K562 (cell line): ENCODE results near the gene MRNIP. TPM values are rescaled to one million over a fixed set of nuclear protein-coding genes. Genes with fewer than 3 reads are reported as not detected.

ENCODE experiments used
- BCOR ChIP-seq: fragments of 450-650 bp; IDR thresholded peaks from 2 replicates; pipeline ENCODE4 v1.6.1; 2016
- BRCA1 ChIP-seq, 2 experiments: fragments of 450-650 bp in 1 of 2; sonication (generic) in 1 of 2; formaldehyde crosslinking in 1 of 2; IDR thresholded peaks; 2 replicates each; pipeline versions ENCODE4 v1.5.0 to v1.6.1; 2017 to 2020; ENCODE audit warnings: mild to moderate bottlenecking in 1 of 2, missing genetic modification reagents in 1 of 2
- BRD9 ChIP-seq: fragments of 450-650 bp; IDR thresholded peaks from 2 replicates; pipeline ENCODE4 v1.6.1; 2018; ENCODE audit warnings: low read depth; ENCODE audit not compliant: partially characterized antibody
- CEBPG ChIP-seq, 3 experiments: fragments of 200-800 bp in 1 of 3; sonication (Bioruptor generic) in 1 of 3; sonication (generic) in 1 of 3; formaldehyde crosslinking in 1 of 3; IDR thresholded peaks in 2 of 3; conservative IDR thresholded peaks in 1 of 3; 2 replicates each; pipeline versions ENCODE4 v1.6.1 to v1.8.0; 2016 to 2022; ENCODE audit warnings: missing compliant biosample characterization in 2 of 3, missing genetic modification characterization in 2 of 3, mild to moderate bottlenecking in 1 of 3, missing genetic modification reagents in 1 of 3
- CTCF ChIP-seq, 3 experiments: IDR thresholded peaks in 2 of 3; conservative IDR thresholded peaks in 1 of 3; 2 replicates each; pipeline ENCODE4 v1.5.1; 2011 to 2012; ENCODE audit warnings: low read length in 3 of 3, mild to moderate bottlenecking in 3 of 3, control low read depth in 2 of 3, improper control_type of control experiment in 1 of 3, inconsistent platforms in 1 of 3, low read depth in 1 of 3, mixed read lengths in 1 of 3, moderate library complexity in 1 of 3; ENCODE audit not compliant: insufficient read depth in 2 of 3
- MEF2D ChIP-seq: conservative IDR thresholded peaks from 2 replicates; pipeline ENCODE4 v1.6.1; 2016; ENCODE audit warnings: low read depth, missing genetic modification characterization, missing compliant biosample characterization
- POLR2H ChIP-seq: IDR thresholded peaks from 2 replicates; pipeline ENCODE4 v1.6.1; 2016; ENCODE audit warnings: missing genetic modification characterization, low read depth, mild to moderate bottlenecking, control low read depth, missing compliant biosample characterization, moderate library complexity
- RBM39 ChIP-seq: fragments of 200-400 bp; formaldehyde crosslinking; optimal IDR thresholded peaks from 2 replicates; pipeline ENCODE3; 2018; ENCODE audit warnings: low read depth, low read length
- SAFB2 ChIP-seq: fragments of 200-400 bp; formaldehyde crosslinking; IDR thresholded peaks from 2 replicates; pipeline ENCODE4 v1.6.1; 2018; ENCODE audit warnings: borderline replicate concordance, low read length, low read depth, moderate library complexity; ENCODE audit not compliant: severe bottlenecking
- SRSF1 ChIP-seq: fragments of 200-400 bp; formaldehyde crosslinking; IDR thresholded peaks from 2 replicates; pipeline ENCODE4 v1.6.1; 2017; ENCODE audit warnings: mild to moderate bottlenecking, low read depth, low read length, moderate library complexity
- TAF1 ChIP-seq: IDR thresholded peaks from 2 replicates; pipeline ENCODE4 v1.6.1; 2011; ENCODE audit warnings: mild to moderate bottlenecking, low read length, moderate library complexity; ENCODE audit not compliant: insufficient read depth, control insufficient read depth, severe bottlenecking; ENCODE audit errors: extremely low read depth
- TEAD1 ChIP-seq, 2 experiments: fragments of 450-650 bp in 1 of 2; sonication (generic) in 1 of 2; formaldehyde crosslinking; IDR thresholded peaks; 2 replicates each; pipeline versions ENCODE4 v1.4.0 to v1.8.0; 2020 to 2022; ENCODE audit warnings: mild to moderate bottlenecking in 2 of 2, missing genetic modification reagents in 1 of 2
- TRIM24 ChIP-seq, 2 experiments: fragments of 450-650 bp; IDR thresholded peaks; 2 replicates each; pipeline ENCODE4 v1.6.1; 2016
- ZBTB7A ChIP-seq: IDR thresholded peaks from 2 replicates; pipeline ENCODE4 v1.6.1; 2011; ENCODE audit warnings: low read depth, mild to moderate bottlenecking, low read length, moderate library complexity, borderline replicate concordance; ENCODE audit not compliant: control insufficient read depth
- ZEB2 ChIP-seq: fragments of 450-650 bp; IDR thresholded peaks from 2 replicates; pipeline ENCODE4 v1.6.1; 2016
- ZNF24 ChIP-seq: fragments of 450-650 bp; IDR thresholded peaks from 2 replicates; pipeline ENCODE4 v1.6.1; 2016
- ZNF695 ChIP-seq: fragments of 450-650 bp; formaldehyde crosslinking; IDR thresholded peaks from 2 replicates; pipeline ENCODE4 v1.4.0; 2020; ENCODE audit warnings: mild to moderate bottlenecking, moderate library complexity
- ZNF780A ChIP-seq: fragments of 250-450 bp; sonication (Bioruptor Pico); IDR thresholded peaks from 2 replicates; pipeline ENCODE4 v1.5.0; 2021; ENCODE audit warnings: mild to moderate bottlenecking
- ZSCAN32 ChIP-seq: fragments of 450-650 bp; formaldehyde crosslinking; IDR thresholded peaks from 2 replicates; pipeline ENCODE4 v1.4.0; 2020; ENCODE audit warnings: mild to moderate bottlenecking, moderate library complexity
- polyA plus RNA-seq, 8 experiments: library from polyadenylated mRNA; depleted of rRNA in 4 of 8; stranded (reverse) in 5 of 8; unstranded in 3 of 8; fragments of >200 nt; fragmentation: Nextera tagmentation in 2 of 8; fragmentation: Illumina TruSeq in 1 of 8; extraction: Ambion mirVana in 2 of 8; extraction: Trizol in 1 of 8; gene quantifications; 2 replicates each; pipeline versions ENCODE4 v1.2.1 to v1.2.3, GENCODE V29; 2011 to 2014; ENCODE audit warnings: inconsistent platforms in 1 of 8, missing spikeins in 1 of 8
- total RNA-seq, 7 experiments: library from RNA; depleted of rRNA in 6 of 7; stranded (reverse); fragments of >200 nt in 6 of 7; fragmentation: Illumina TruSeq in 2 of 7; extraction: Trizol in 2 of 7; gene quantifications; 2 replicates each; pipeline versions ENCODE4 v1.2.1 to v1.2.3, GENCODE V29; 2011 to 2021; ENCODE audit warnings: low replicate concordance in 1 of 7
- TF ChIP-seq, protein P1 (sequence below): fragments of 250-450 bp; sonication (Bioruptor Pico); IDR thresholded peaks from 2 replicates; pipeline ENCODE4 v1.5.1; 2021; ENCODE audit warnings: mild to moderate bottlenecking
- TF ChIP-seq, protein P2 (sequence below), 2 experiments: IDR thresholded peaks; 2 replicates each; pipeline ENCODE4 v1.6.1; 2011; ENCODE audit warnings: borderline replicate concordance in 1 of 2, control low read depth in 1 of 2, low read depth in 1 of 2, low read length in 1 of 2, mild to moderate bottlenecking in 1 of 2, mixed read lengths in 1 of 2, moderate library complexity in 1 of 2; ENCODE audit not compliant: insufficient read depth in 1 of 2, insufficient read length in 1 of 2, poor library complexity in 1 of 2, severe bottlenecking in 1 of 2; ENCODE audit errors: extremely low read depth in 1 of 2

Gene MRNIP
- total and polyA plus RNA-seq, 9 of the 15 experiments (the other 6 are each of a cell fraction or from before 2014, with no cell fraction given): 3.6 to 39.0 (median 16.8) TPM

DNA sequence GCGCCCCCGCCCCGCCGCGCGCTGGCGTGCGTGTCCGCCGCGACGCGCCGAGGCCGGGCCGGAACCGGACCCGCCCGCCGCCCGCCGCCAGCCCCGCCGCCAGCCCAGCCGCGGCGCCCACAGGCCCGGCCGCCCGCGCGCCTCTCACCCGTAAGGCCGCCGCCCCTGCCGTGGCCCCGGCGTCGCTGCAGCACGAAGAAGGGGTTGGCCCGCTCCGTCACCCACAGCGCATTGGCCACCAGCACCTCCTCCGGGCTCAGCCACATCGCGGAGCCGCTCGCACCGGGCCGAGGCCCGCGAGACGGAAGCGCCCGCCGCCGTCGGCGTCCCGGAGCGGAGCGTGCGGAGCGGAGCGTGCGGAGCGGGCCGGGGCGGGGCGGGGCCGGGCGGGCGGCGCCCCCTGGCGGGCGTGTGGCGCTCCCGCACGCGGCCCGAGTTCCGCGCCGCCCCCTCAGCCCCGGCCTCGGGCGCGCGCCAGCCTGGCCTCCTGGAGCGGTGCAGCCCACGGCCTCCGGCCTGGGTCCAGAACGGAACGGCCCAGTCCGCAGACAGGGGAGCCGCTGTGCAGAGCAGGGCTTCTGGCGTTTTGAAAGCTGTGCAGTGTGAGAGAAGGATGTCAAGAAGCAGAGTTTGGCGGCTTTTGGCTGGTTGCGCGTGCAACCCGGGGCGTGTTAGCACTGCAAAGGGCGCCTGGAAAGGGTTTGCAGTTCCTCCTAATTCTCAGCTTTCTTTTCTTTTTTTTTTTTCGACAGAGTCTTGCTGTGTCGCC, 49.1 kb upstream of the MRNIP start, which contains the start of gene TBC1D9B (continued):
- TF ChIP-seq POLR2H (tag) (no peak), RBM39 (no peak), SAFB2 (no peak), SRSF1 (no peak), ZEB2 (no peak), BRCA1 (IDR thresholded peaks at IDR 0.05) (no peak), BRCA1 (CRISPR knock-in tag; IDR thresholded peaks at IDR 0.05) (no peak), TAF1 (peak; percentile 56), ZNF695 (CRISPR knock-in tag) (no peak), BRD9 (no peak), ZSCAN32 (CRISPR knock-in tag) (no peak), ZNF780A (CRISPR knock-in tag) (no peak), CEBPG (CRISPR knock-in tag; IDR thresholded peaks at IDR 0.05) (no peak), CEBPG (tag; conservative IDR thresholded peaks at IDR 0.05 in 1 of 2, IDR thresholded peaks at IDR 0.05 in 1 of 2) (peak in 1 of 2 experiments; percentile 18; a peak in 1 of 4 replicates), CTCF (IDR thresholded peaks at IDR 0.05 in 2 of 3, conservative IDR thresholded peaks at IDR 0.05 in 1 of 3; ENCODE audit: insufficient read depth in 2 of 3, low read depth in 1 of 3, low read length in 3 of 3) (peak; percentile 32 to 55 (median 50); a peak in 4 of 6 replicates), ZNF24 (peak; percentile 40; the same call in 1 of the 2 replicates), TRIM24 (IDR thresholded peaks at IDR 0.05) (0 out of 4 replicates have a peak, but pooled peaks of 1 of the 2 experiments have one; percentile 13), TEAD1 (CRISPR knock-in tag; IDR thresholded peaks at IDR 0.05) (no peak), ZBTB7A (peak; percentile 62; the same call in 1 of the 2 replicates), MEF2D (no peak), BCOR (peak; percentile 41)
- TF ChIP-seq, protein P1, sequence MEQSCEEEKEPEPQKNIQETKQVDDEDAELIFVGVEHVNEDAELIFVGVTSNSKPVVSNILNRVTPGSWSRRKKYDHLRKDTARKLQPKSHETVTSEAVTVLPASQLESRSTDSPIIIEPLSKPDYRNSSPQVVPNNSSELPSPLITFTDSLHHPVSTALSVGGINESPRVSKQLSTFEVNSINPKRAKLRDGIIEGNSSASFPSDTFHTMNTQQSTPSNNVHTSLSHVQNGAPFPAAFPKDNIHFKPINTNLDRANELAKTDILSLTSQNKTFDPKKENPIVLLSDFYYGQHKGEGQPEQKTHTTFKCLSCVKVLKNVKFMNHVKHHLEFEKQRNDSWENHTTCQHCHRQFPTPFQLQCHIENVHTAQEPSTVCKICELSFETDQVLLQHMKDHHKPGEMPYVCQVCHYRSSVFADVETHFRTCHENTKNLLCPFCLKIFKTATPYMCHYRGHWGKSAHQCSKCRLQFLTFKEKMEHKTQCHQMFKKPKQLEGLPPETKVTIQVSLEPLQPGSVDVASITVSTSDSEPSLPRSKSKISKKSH (CRISPR knock-in tag): no peak
- TF ChIP-seq, protein P2, sequence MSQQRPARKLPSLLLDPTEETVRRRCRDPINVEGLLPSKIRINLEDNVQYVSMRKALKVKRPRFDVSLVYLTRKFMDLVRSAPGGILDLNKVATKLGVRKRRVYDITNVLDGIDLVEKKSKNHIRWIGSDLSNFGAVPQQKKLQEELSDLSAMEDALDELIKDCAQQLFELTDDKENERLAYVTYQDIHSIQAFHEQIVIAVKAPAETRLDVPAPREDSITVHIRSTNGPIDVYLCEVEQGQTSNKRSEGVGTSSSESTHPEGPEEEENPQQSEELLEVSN (IDR thresholded peaks at IDR 0.05; ENCODE audit: borderline replicate concordance in 1 of 2, extremely low read depth in 1 of 2, insufficient read depth in 1 of 2, insufficient read length in 1 of 2, low read depth in 1 of 2, low read length in 1 of 2, poor library complexity in 1 of 2, severe bottlenecking in 1 of 2): peak; percentile 49 to 86
